ENCODE data around the gene DONSON. TPM values are rescaled to one million over a fixed set of nuclear protein-coding genes. Genes with fewer than 3 reads are reported as not detected.

DONSON gene
- total and polyA plus RNA-seq, 2 of the 13 experiments (the other 11 are each of a cell fraction or from before 2014, with no cell fraction given), result 35.4 to 63.6 TPM

- no peak for TF ChIP-seq HCFC1 (IDR thresholded peaks at IDR 0.05; ENCODE audit: low read depth, low read length)
- TF ChIP-seq ZNF251 (CRISPR knock-in tag; IDR thresholded peaks at IDR 0.05), result no peak
- TF ChIP-seq MBNL3 (CRISPR knock-in tag; conservative IDR thresholded peaks at IDR 0.05), result no peak
- peak; percentile 93 for TF ChIP-seq NFE2L2 (IDR thresholded peaks at IDR 0.05; ENCODE audit: low read length)
- TF ChIP-seq NCOR1 (IDR thresholded peaks at IDR 0.05; ENCODE audit: borderline replicate concordance, low read length), result no peak
- TF ChIP-seq CREB1 (IDR thresholded peaks at IDR 0.05), result no peak
- no peak for TF ChIP-seq CREB1 (CRISPR knock-in tag; IDR thresholded peaks at IDR 0.05)
- no peak for TF ChIP-seq ZSCAN25 (CRISPR knock-in tag; IDR thresholded peaks at IDR 0.05)
These were observed 9.4 kb downstream of the DONSON start (continued) for GRCh38 chr21:33578959-33579542.

GRCh38 chr21:33578214-33578613 lies 10.3 kb downstream of the DONSON start:
- Histone ChIP-seq H3K4me2 (ENCODE audit: low read depth, low read length) (no peak overlapping the region), H3K9me3 (ENCODE audit: low read length) (no peaks in the 10 kb centered on the region), H3K27ac (ENCODE audit: extremely low read length, insufficient read depth, low read length) (peak overlapping the region; percentile 92), H2AFZ (ENCODE audit: low read length) (no peak overlapping the region), H3K9ac (ENCODE audit: insufficient read depth, low read depth, low read length) (no peak overlapping the region), H3K4me1 (ENCODE audit: insufficient read depth, low read length) (peaks cover 58% of the 10 kb centered on the region), H3K79me2 (ENCODE audit: insufficient read depth, low read length) (peaks cover 2% of the 10 kb centered on the region), H4K20me1 (ENCODE audit: insufficient read depth, low read length) (no peaks in the 10 kb centered on the region), H3K36me3 (replicated peaks in 1 of 2; ENCODE audit: control insufficient read depth in 1 of 2, insufficient read depth in 2 of 2, low read length in 2 of 2) (peaks cover 1 to 30% of the 10 kb centered on the region in 2 experiments; a peak in 4 of 5 replicates), H3K27me3 (ENCODE audit: control insufficient read depth in 1 of 2, insufficient read depth in 2 of 2, low read length in 2 of 2) (no peaks in the 10 kb centered on the region), H3K4me3 (replicated peaks in 1 of 3; ENCODE audit: insufficient read depth in 1 of 3, low read depth in 2 of 3, low read length in 3 of 3) (no peak overlapping the region)
- TF ChIP-seq ZNF343 (CRISPR knock-in tag; IDR thresholded peaks at IDR 0.05) (no peak), HOXA5 (CRISPR knock-in tag; IDR thresholded peaks at IDR 0.05) (0 out of 2 replicates have a peak, but pooled peaks have one; percentile 5), POLR2AphosphoS5 (IDR thresholded peaks at IDR 0.05; ENCODE audit: low read depth, low read length) (peak; percentile 38; the same call in 1 of the 2 replicates), AGO2 (optimal IDR thresholded peaks at IDR 0.05; ENCODE audit: low read depth, low read length) (peak; percentile 1)
- FAIRE-seq, result no peak
- no peak for ATAC-seq
- no TSS peak for BruUV-seq (replicated peaks)
- DNase-seq (ENCODE audit: low spot score), result no peak
- intact Hi-C loops (cut with micrococcal nuclease; ENCODE audit: unreplicated experiment), result no loop called here
- in situ Hi-C loops (cut with HindIII; ENCODE audit: extremely low pct_ligation_motif_present, low pct_unique_long_range_greater_than_20kb), result no loop called here
- CTCF ChIA-PET (ENCODE audit: low intra/inter-chr PET ratio, low total read pairs), result no interaction called here
- WGBS (ENCODE audit: low lambda C conversion rate), result 92% methylated on average over 2 of the region's 2 CpGs
- POLR2A ChIA-PET, result interaction anchor here (2.2 kb wide), 1 partner anchor 10 kb away, joined by 8 read pairs; the partner anchor contains the start of gene DONSON
